Fibroblast of lung (primary cell): ENCODE data around the gene DNAJC28.

Experiments used
- CTCF ChIP-seq, 2 donors: IDR thresholded peaks in 1 of 2; conservative IDR thresholded peaks in 1 of 2; 1 replicate in 1 of 2; 2 replicates in 1 of 2; pipeline ENCODE4 v1.5.1; 2011 to 2012; ENCODE audit warnings: low read length in 2 of 2, control low read depth in 1 of 2, inconsistent platforms in 1 of 2, low read depth in 1 of 2, mild to moderate bottlenecking in 1 of 2
- EZH2 ChIP-seq: IDR thresholded peaks from 2 replicates; pipeline ENCODE4 v1.5.1; 2012; ENCODE audit warnings: low read length, control low read depth, mild to moderate bottlenecking; ENCODE audit errors: missing control alignments

- TF ChIP-seq CTCF (conservative IDR thresholded peaks at IDR 0.05 in 1 of 2, IDR thresholded peaks at IDR 0.05 in 1 of 2; ENCODE audit: low read depth in 1 of 2, low read length in 2 of 2) (no peak), EZH2 (no peak)
These were observed 39.2 kb downstream of the DNAJC28 start for GRCh38 chr21:33452362-33452761.
